HepG2 (cell line): ENCODE measurements around the gene STX5. TPM values are rescaled to one million over a fixed set of nuclear protein-coding genes. Genes with fewer than 3 reads are reported as not detected.

Experiments
- ARID2 ChIP-seq: sonication (generic); formaldehyde crosslinking; IDR thresholded peaks from 2 replicates; pipeline ENCODE4 v1.8.1; 2022; ENCODE audit warnings: mild to moderate bottlenecking, missing genetic modification reagents, borderline replicate concordance
- ISX ChIP-seq: sonication (generic); formaldehyde crosslinking; conservative IDR thresholded peaks from 2 replicates; pipeline ENCODE4 v1.5.0; 2020; ENCODE audit warnings: missing genetic modification reagents
- KLF9 ChIP-seq: IDR thresholded peaks from 2 replicates; pipeline ENCODE4 v1.6.1; 2016; ENCODE audit warnings: low read depth
- KMT2B ChIP-seq: IDR thresholded peaks from 2 replicates; pipeline ENCODE4 v1.6.1; 2016; ENCODE audit warnings: missing genetic modification reagents, missing compliant biosample characterization
- MAFF ChIP-seq: IDR thresholded peaks from 2 replicates; pipeline ENCODE4 v1.6.1; 2011; ENCODE audit warnings: low read depth, low read length, improper control_type of control experiment
- MYNN ChIP-seq: sonication (generic); formaldehyde crosslinking; IDR thresholded peaks from 2 replicates; pipeline ENCODE4 v1.4.0; 2020; ENCODE audit warnings: mild to moderate bottlenecking, low read depth, missing genetic modification reagents
- NCOR1 ChIP-seq: fragments of 200-600 bp; sonication (generic); IDR thresholded peaks from 2 replicates; pipeline ENCODE4 v1.7.0; 2017; ENCODE audit warnings: antibody characterized with exemption, low read length, borderline replicate concordance
- NKX3-1 ChIP-seq: sonication (generic); formaldehyde crosslinking; IDR thresholded peaks from 2 replicates; pipeline ENCODE4 v1.5.0; 2020; ENCODE audit warnings: missing genetic modification reagents
- ONECUT2 ChIP-seq: sonication (generic); formaldehyde crosslinking; IDR thresholded peaks from 2 replicates; pipeline ENCODE4 v1.4.0; 2020; ENCODE audit warnings: missing genetic modification reagents
- RBM39 ChIP-seq: fragments of 200-400 bp; formaldehyde crosslinking; IDR thresholded peaks from one replicate; pipeline ENCODE4 v1.6.1; 2018; ENCODE audit warnings: antibody characterized with exemption, mild to moderate bottlenecking, low read depth, low read length; ENCODE audit not compliant: poor library complexity, severe bottlenecking
- REL ChIP-seq: sonication (generic); formaldehyde crosslinking; conservative IDR thresholded peaks from 2 replicates; pipeline ENCODE4 v1.8.0; 2022; ENCODE audit warnings: mild to moderate bottlenecking, missing genetic modification reagents, moderate library complexity
- SPEN ChIP-seq: sonication (generic); formaldehyde crosslinking; IDR thresholded peaks from 2 replicates; pipeline ENCODE4 v1.5.1; 2020; ENCODE audit warnings: low read depth, mild to moderate bottlenecking, missing genetic modification reagents
- SRF ChIP-seq: IDR thresholded peaks from 2 replicates; pipeline ENCODE4 v1.6.1; 2011; ENCODE audit warnings: mild to moderate bottlenecking, low read depth, low read length, moderate library complexity
- SRSF4 ChIP-seq: fragments of 200-400 bp; formaldehyde crosslinking; IDR thresholded peaks from one replicate; pipeline ENCODE4 v1.6.1; 2018; ENCODE audit warnings: mild to moderate bottlenecking, low read depth, low read length, moderate library complexity; ENCODE audit not compliant: poor library complexity, severe bottlenecking
- ZNF274 ChIP-seq: sonication (generic); formaldehyde crosslinking; IDR thresholded peaks from 2 replicates; pipeline ENCODE4 v1.5.1; 2020; ENCODE audit warnings: mild to moderate bottlenecking, missing genetic modification reagents
- ZNF33A ChIP-seq: sonication (generic); formaldehyde crosslinking; IDR thresholded peaks from 2 replicates; pipeline ENCODE4 v1.5.1; 2020; ENCODE audit warnings: missing genetic modification reagents, mild to moderate bottlenecking, moderate library complexity, borderline replicate concordance
- ZNF543 ChIP-seq: sonication (generic); formaldehyde crosslinking; IDR thresholded peaks from 2 replicates; pipeline ENCODE4 v1.4.0; 2020; ENCODE audit warnings: mild to moderate bottlenecking, missing genetic modification reagents
- ZNF605 ChIP-seq: sonication (generic); formaldehyde crosslinking; IDR thresholded peaks from 2 replicates; pipeline ENCODE4 v1.8.0; 2022; ENCODE audit warnings: mild to moderate bottlenecking, missing genetic modification reagents
- ZNF652 ChIP-seq: IDR thresholded peaks from 2 replicates; pipeline ENCODE4 v1.6.1; 2016; ENCODE audit warnings: low read depth, borderline replicate concordance
- polyA plus RNA-seq, 8 experiments: library from polyadenylated mRNA; depleted of rRNA in 3 of 8; stranded (reverse) in 7 of 8; unstranded in 1 of 8; fragments of >200 nt; fragmentation: Illumina TruSeq in 4 of 8; extraction: Trizol in 4 of 8; gene quantifications; 2 replicates each; pipeline versions ENCODE4 v1.2.1 to v1.2.3, GENCODE V29; 2011 to 2016; ENCODE audit warnings: low read depth in 4 of 8, missing spikeins in 1 of 8, mixed read lengths in 1 of 8; ENCODE audit not compliant: insufficient read depth in 1 of 8
- total RNA-seq, 5 experiments: library from RNA; depleted of rRNA; stranded (reverse); fragments of >200 nt; fragmentation: Illumina TruSeq; extraction: Trizol; gene quantifications; 2 replicates each; pipeline ENCODE4 v1.2.3, GENCODE V29; 2016; ENCODE audit warnings: low read depth in 1 of 5
- TF ChIP-seq, protein P1 (sequence below): sonication (generic); formaldehyde crosslinking; conservative IDR thresholded peaks from 2 replicates; pipeline ENCODE4 v1.4.0; 2020; ENCODE audit warnings: mild to moderate bottlenecking, missing genetic modification reagents, moderate library complexity
- TF ChIP-seq, protein P2 (sequence below): sonication (generic); formaldehyde crosslinking; IDR thresholded peaks from 2 replicates; pipeline ENCODE4 v1.4.0; 2020; ENCODE audit warnings: missing genetic modification reagents, borderline replicate concordance
- TF ChIP-seq, protein P3 (sequence below): sonication (generic); formaldehyde crosslinking; IDR thresholded peaks from 2 replicates; pipeline ENCODE4 v1.5.1; 2020; ENCODE audit warnings: missing genetic modification reagents, mild to moderate bottlenecking, borderline replicate concordance

Gene STX5
- total and polyA plus RNA-seq, 2 of the 13 experiments (the other 11 are each of a cell fraction or from before 2014, with no cell fraction given): 26.9 to 30.0 TPM

DNA sequence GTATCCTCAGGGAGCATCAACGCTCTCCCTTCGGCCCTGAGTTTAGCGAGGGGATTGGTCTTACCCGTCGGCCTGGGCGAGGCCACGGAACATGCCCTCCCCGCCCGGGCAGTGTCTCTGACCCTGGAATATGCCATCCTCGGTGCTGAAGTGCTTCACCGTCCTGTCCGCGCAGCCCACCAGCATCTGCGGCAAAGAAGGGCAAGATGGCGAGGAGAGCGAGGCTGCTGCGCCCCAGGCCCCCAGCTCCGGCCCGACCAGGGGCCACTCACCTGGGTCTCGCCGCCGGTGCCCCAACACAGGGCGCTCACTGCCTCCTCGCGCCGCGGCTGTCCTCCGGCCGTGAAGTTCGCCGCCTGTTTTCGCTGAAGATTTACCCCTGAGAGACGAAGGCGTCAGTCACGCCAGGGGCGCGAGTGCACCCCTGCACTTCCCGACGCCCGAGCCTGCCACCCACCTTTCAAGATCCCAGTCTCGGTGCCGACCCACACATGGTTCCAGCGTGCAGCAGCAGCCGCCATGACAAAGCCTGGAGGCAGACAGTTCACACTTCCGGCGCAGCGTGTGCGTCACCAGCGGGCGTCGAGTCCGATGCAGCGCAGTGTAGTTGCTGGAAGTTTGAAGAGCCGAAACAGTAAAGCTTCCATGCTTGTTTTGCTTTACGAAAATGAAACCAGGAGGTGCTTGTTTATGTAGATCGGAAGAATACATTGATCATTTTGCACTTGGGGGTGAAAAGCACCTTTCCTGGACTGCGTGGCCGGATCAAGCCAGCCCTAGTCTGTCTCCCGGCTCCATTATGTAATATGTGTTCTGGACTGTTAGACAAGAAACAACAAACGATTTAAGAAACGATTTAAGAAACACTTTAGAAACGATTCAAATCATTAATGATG is 7.4 kb upstream of the STX5 start, which contains the start of gene WDR74 (continued):
- TF ChIP-seq, protein P1, sequence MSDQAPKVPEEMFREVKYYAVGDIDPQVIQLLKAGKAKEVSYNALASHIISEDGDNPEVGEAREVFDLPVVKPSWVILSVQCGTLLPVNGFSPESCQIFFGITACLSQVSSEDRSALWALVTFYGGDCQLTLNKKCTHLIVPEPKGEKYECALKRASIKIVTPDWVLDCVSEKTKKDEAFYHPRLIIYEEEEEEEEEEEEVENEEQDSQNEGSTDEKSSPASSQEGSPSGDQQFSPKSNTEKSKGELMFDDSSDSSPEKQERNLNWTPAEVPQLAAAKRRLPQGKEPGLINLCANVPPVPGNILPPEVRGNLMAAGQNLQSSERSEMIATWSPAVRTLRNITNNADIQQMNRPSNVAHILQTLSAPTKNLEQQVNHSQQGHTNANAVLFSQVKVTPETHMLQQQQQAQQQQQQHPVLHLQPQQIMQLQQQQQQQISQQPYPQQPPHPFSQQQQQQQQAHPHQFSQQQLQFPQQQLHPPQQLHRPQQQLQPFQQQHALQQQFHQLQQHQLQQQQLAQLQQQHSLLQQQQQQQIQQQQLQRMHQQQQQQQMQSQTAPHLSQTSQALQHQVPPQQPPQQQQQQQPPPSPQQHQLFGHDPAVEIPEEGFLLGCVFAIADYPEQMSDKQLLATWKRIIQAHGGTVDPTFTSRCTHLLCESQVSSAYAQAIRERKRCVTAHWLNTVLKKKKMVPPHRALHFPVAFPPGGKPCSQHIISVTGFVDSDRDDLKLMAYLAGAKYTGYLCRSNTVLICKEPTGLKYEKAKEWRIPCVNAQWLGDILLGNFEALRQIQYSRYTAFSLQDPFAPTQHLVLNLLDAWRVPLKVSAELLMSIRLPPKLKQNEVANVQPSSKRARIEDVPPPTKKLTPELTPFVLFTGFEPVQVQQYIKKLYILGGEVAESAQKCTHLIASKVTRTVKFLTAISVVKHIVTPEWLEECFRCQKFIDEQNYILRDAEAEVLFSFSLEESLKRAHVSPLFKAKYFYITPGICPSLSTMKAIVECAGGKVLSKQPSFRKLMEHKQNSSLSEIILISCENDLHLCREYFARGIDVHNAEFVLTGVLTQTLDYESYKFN: peak; percentile 44
- TF ChIP-seq, protein P2, sequence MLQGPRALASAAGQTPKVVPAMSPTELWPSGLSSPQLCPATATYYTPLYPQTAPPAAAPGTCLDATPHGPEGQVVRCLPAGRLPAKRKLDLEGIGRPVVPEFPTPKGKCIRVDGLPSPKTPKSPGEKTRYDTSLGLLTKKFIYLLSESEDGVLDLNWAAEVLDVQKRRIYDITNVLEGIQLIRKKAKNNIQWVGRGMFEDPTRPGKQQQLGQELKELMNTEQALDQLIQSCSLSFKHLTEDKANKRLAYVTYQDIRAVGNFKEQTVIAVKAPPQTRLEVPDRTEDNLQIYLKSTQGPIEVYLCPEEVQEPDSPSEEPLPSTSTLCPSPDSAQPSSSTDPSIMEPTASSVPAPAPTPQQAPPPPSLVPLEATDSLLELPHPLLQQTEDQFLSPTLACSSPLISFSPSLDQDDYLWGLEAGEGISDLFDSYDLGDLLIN (CRISPR knock-in tag): no peak
- TF ChIP-seq SRSF4 (no peak), MAFF (no peak), SRF (peak; percentile 82), MYNN (CRISPR knock-in tag) (peak; percentile 58; the same call in 1 of the 2 replicates), ONECUT2 (CRISPR knock-in tag) (no peak), NKX3-1 (CRISPR knock-in tag) (peak; percentile 82), ZNF274 (no peak), ZNF543 (CRISPR knock-in tag) (no peak), ZNF652 (CRISPR knock-in tag) (no peak), KMT2B (CRISPR knock-in tag) (peak; percentile 93), RBM39 (peak; percentile 82), REL (CRISPR knock-in tag) (no peak), ARID2 (CRISPR knock-in tag) (0 out of 2 replicates have a peak, but pooled peaks have one; percentile 18), ZNF605 (CRISPR knock-in tag) (peak; percentile 90), ZNF33A (CRISPR knock-in tag) (no peak), NCOR1 (peak; percentile 12; the same call in 1 of the 2 replicates), ISX (no peak), SPEN (peak; percentile 94), KLF9 (no peak)
- TF ChIP-seq, protein P3, sequence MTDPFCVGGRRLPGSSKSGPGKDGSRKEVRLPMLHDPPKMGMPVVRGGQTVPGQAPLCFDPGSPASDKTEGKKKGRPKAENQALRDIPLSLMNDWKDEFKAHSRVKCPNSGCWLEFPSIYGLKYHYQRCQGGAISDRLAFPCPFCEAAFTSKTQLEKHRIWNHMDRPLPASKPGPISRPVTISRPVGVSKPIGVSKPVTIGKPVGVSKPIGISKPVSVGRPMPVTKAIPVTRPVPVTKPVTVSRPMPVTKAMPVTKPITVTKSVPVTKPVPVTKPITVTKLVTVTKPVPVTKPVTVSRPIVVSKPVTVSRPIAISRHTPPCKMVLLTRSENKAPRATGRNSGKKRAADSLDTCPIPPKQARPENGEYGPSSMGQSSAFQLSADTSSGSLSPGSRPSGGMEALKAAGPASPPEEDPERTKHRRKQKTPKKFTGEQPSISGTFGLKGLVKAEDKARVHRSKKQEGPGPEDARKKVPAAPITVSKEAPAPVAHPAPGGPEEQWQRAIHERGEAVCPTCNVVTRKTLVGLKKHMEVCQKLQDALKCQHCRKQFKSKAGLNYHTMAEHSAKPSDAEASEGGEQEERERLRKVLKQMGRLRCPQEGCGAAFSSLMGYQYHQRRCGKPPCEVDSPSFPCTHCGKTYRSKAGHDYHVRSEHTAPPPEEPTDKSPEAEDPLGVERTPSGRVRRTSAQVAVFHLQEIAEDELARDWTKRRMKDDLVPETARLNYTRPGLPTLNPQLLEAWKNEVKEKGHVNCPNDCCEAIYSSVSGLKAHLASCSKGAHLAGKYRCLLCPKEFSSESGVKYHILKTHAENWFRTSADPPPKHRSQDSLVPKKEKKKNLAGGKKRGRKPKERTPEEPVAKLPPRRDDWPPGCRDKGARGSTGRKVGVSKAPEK: no peak
